Smooth muscle cell (in vitro differentiated cells): Measurements from ENCODE around the gene NEK6. TPM values are rescaled to one million over a fixed set of nuclear protein-coding genes. Genes with fewer than 3 reads are reported as not detected.

Source experiments
- DNase-seq: peaks from one replicate; lab custom pipeline; 2025; ENCODE audit not compliant: unreplicated experiment; lab: John Stamatoyannopoulos, UW
- H2AFZ ChIP-seq: fragments of 200-600 bp; sonication (generic); 2 replicates; pipeline ENCODE4 v1.6.0; 2016; ENCODE audit warnings: antibody characterized with exemption, low read depth, mild to moderate bottlenecking
- H3F3A ChIP-seq: fragments of 200-600 bp; sonication (generic); 2 replicates; pipeline ENCODE4 v1.6.0; 2017; ENCODE audit warnings: antibody characterized with exemption, low read depth
- H3K27ac ChIP-seq: fragments of 200-600 bp; sonication (generic); 2 replicates; pipeline ENCODE4 v1.5.1; 2016; ENCODE audit warnings: low read depth, mild to moderate bottlenecking
- H3K27me3 ChIP-seq: fragments of 200-600 bp; sonication (generic); 2 replicates; pipeline ENCODE4 v1.6.1; 2016; ENCODE audit warnings: low read depth, mild to moderate bottlenecking
- H3K36me3 ChIP-seq: fragments of 200-600 bp; sonication (generic); 2 replicates; pipeline ENCODE4 v1.5.1; 2016; ENCODE audit warnings: low read depth
- H3K4me1 ChIP-seq: fragments of 200-600 bp; sonication (generic); 2 replicates; pipeline ENCODE4 v1.5.1; 2016; ENCODE audit warnings: low read depth
- H3K4me2 ChIP-seq: fragments of 200-600 bp; sonication (generic); 2 replicates; pipeline ENCODE4 v1.6.0; 2016; ENCODE audit warnings: mild to moderate bottlenecking
- H3K4me3 ChIP-seq: fragments of 200-600 bp; sonication (generic); 2 replicates; pipeline ENCODE4 v1.5.1; 2016; ENCODE audit warnings: mild to moderate bottlenecking
- H3K79me2 ChIP-seq: fragments of 200-600 bp; sonication (generic); 2 replicates; pipeline ENCODE4 v1.6.0; 2016; ENCODE audit warnings: low read depth, mild to moderate bottlenecking
- H3K9ac ChIP-seq: fragments of 200-600 bp; sonication (generic); 2 replicates; pipeline ENCODE4 v1.6.0; 2016; ENCODE audit warnings: low read depth
- H3K9me3 ChIP-seq: fragments of 200-600 bp; sonication (generic); replicated peaks from 2 replicates; pipeline ENCODE4 v1.5.1; 2016; ENCODE audit warnings: low read depth
- H4K20me1 ChIP-seq: fragments of 200-600 bp; sonication (generic); 2 replicates; pipeline ENCODE4 v1.6.0; 2016; ENCODE audit warnings: low read depth
- CTCF ChIP-seq: fragments of 200-600 bp; sonication (generic); IDR thresholded peaks from 2 replicates; pipeline ENCODE4 v1.5.1; 2017; ENCODE audit warnings: borderline replicate concordance, mild to moderate bottlenecking, antibody characterized with exemption; ENCODE audit not compliant: insufficient read depth, poor library complexity, severe bottlenecking
- WGBS: methylation state at CpG from one replicate; pipeline ENCODE4 v1.1.7; 2016; ENCODE audit warnings: low lambda C conversion rate; 5-methylcytosine and 5-hydroxymethylcytosine counted together
- polyA plus RNA-seq: library from polyadenylated mRNA; unstranded; fragments of >200 nt; fragmentation: Nextera tagmentation; extraction: Ambion mirVana; gene quantifications from 2 replicates; pipeline ENCODE4 v1.2.1, GENCODE V29; 2016
- total RNA-seq: library from RNA; depleted of rRNA; stranded (reverse); fragments of >200 nt; gene quantifications from 2 replicates; pipeline ENCODE4 v1.2.3, GENCODE V29; 2014

The NEK6 gene
- total and polyA plus RNA-seq, 2 experiments from 2014 or later = 45.9 to 108 TPM

DNA sequence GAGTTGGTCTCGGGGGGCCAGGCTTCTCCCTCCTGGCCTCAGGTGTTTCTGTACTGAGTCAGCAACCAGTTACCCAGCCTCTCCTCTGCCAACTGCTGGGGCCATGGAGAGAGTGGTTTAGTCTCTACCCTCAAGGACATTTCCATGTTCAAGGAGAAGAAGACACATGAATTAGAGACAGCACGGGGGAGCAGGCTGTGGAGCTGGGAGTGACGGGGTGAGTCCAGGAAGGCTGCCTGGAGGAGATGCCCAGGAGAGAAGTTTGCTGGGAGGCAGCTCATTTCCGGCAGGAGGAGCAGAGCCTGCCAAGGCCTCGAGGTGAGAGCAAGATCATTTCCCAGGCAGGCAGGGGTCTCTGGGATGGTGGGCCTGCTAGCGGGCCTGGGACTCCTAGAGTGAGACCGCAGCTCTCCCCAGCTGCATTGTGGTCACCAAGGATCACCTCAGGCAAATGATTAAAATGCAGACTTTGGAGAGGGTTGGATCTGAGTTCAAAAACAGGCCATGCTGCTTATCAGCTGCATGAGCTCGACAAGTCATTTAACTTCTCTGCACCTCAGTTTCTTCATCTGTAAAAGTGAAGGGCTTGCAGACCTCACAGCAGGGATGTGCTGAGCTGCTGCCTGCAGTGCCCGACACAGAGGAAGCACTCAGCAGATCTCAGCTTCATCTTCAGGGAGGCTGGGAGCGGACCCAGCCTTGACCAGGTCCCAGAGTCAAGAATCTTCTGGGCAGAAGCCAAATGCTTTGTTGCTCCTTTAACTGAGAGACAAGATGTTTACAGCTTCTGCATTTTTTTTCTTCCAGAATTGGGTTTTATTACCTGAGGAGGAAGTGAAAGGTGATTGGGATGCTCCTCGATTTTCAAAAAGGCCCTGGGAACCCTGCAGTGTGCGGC lies 35.2 kb downstream of the NEK6 start:
- H4K20me1 ChIP-seq = peaks cover 99% of the 10 kb centered on the region
- no peaks in the 10 kb centered on the region for H3K36me3 ChIP-seq
- H3K27me3 ChIP-seq = no peaks in the 10 kb centered on the region
- H3K4me2 ChIP-seq = no peak overlapping the region
- peak overlapping the region; percentile 13 for H3K27ac ChIP-seq
- TF ChIP-seq CTCF = no peak
- no peak overlapping the region for H3K9ac ChIP-seq
- H3F3A ChIP-seq = no peaks in the 10 kb centered on the region
- no peaks in the 10 kb centered on the region for H3K9me3 ChIP-seq
- H3K79me2 ChIP-seq = peaks cover 87% of the 10 kb centered on the region
- no peak overlapping the region for H2AFZ ChIP-seq
- peaks cover 8% of the 10 kb centered on the region for H3K4me1 ChIP-seq
- H3K4me3 ChIP-seq = no peak overlapping the region
- 83% methylated on average over 12 of the region's 12 CpGs for WGBS
- no peak for DNase-seq

- no peaks in the 10 kb centered on the region for H3K27me3 ChIP-seq
These were observed 36.2 kb downstream of the NEK6 start for GRCh38 chr9:124293718-124294506.

DNA sequence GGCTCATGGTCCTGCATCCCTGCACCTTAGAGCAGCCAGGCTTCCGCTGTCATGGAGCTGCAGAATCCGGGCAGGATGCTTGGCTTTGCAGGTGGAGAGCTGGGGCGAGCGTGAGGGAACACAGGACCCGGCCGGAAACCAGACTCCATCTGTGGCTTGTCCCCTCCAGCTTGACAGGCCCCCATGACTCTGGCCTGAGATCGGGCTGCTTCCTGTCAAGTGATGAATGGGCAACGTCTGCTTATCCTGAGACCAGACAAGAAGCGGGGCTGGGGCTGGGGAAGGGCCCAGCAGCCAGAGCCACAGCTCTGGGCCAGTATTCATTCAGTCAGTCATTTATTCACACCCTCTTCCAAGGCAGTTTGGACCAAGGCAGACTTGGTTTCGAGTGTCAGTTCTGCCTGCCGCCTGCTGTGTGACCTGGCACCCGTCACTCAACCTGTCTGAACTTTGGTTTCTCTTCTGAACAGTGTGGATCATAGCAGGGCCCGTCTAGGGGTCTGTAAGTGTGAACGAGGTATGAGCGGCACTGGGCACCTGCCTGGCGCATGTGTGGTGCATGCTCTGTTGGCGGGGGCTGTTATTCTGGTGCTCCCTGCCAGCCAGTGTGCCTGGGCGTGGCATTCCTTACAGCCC lies 37.5 kb downstream of the NEK6 start:
- Histone ChIP-seq H3F3A (no peaks in the 10 kb centered on the region), H3K4me2 (no peak overlapping the region), H3K79me2 (peaks cover 85% of the 10 kb centered on the region), H3K4me3 (no peak overlapping the region), H4K20me1 (peaks cover 100% of the 10 kb centered on the region), H2AFZ (no peak overlapping the region), H3K9ac (no peak overlapping the region), H3K9me3 (no peaks in the 10 kb centered on the region), H3K27ac (no peak overlapping the region), H3K4me1 (peaks cover 8% of the 10 kb centered on the region), H3K27me3 (no peaks in the 10 kb centered on the region), H3K36me3 (no peaks in the 10 kb centered on the region)
- no peak for TF ChIP-seq CTCF
- WGBS = 58% methylated on average over 18 of the region's 18 CpGs
- DNase-seq = no peak

More at GRCh38 chr9:124293718-124294506, 36.2 kb downstream of the NEK6 start:
- WGBS = 86% methylated on average over 17 of the region's 17 CpGs
- no peak overlapping the region for H2AFZ ChIP-seq
- H3K36me3 ChIP-seq = no peaks in the 10 kb centered on the region
- no peak overlapping the region for H3K27ac ChIP-seq
- no peak overlapping the region for H3K9ac ChIP-seq
- H4K20me1 ChIP-seq = peaks cover 99% of the 10 kb centered on the region
- H3K79me2 ChIP-seq = peaks cover 87% of the 10 kb centered on the region
- no peaks in the 10 kb centered on the region for H3K9me3 ChIP-seq
- H3K4me1 ChIP-seq = peaks cover 8% of the 10 kb centered on the region
- H3K4me2 ChIP-seq = no peak overlapping the region
- H3F3A ChIP-seq = no peaks in the 10 kb centered on the region
- DNase-seq = no peak
- H3K4me3 ChIP-seq = no peak overlapping the region
- TF ChIP-seq CTCF = no peak
